Epithelial cell of prostate (primary cell): ENCODE measurements around the gene YBX3.

ENCODE experiments used
- DNase-seq: peaks from one replicate; pipeline ENCODE4 v3.0.0-alpha.2; 2011; ENCODE audit warnings: low read depth, low spot score
- H3K27ac ChIP-seq: fragments of 450-650 bp; 2 replicates; pipeline ENCODE4 v1.5.1; 2017; ENCODE audit warnings: mild to moderate bottlenecking

YBX3 gene

GRCh38 chr12:10673659-10674384, 49.3 kb downstream of the YBX3 start, which contains the start of gene STYK1:
TSS of gene STYK1 (minus strand) at chr12:10674052. CDS start at chr12:10634618, 39,434 bp downstream.
- peak; percentile 50 for DNase-seq
- peak within 1 kb of the TSS; percentile 92 for H3K27ac ChIP-seq

DNA sequence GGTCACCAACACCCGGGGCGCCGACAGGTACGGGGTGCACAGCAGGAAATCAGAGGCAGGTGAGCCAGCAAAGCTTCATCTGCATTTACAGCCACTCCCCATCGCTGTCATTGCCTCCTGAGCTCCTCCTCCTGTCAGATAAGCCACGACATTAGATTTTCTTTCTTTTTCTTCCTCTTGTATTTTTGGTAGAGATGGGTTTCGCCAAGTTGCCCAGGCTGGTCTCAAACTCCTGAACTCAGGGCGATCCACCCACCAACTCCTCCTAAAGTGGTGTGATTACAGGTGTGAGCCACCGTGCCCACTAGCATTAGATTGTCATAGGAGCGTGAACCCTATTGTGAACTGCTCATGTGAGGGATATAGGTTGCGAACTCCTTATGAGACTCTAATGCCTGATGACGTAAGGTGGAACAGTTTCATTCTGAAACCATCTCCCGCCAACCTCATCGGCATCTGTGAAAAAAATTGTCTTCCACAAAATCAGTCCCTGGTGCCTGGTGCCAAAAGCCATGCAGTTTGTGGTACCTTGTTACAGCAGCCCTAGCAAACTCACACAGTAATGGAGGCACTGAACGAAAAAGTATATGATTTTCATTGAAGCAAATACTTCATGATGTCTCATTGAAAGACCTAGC, 50.8 kb downstream of the YBX3 start:
- no peak overlapping the region for H3K27ac ChIP-seq
- DNase-seq: no peak

DNA sequence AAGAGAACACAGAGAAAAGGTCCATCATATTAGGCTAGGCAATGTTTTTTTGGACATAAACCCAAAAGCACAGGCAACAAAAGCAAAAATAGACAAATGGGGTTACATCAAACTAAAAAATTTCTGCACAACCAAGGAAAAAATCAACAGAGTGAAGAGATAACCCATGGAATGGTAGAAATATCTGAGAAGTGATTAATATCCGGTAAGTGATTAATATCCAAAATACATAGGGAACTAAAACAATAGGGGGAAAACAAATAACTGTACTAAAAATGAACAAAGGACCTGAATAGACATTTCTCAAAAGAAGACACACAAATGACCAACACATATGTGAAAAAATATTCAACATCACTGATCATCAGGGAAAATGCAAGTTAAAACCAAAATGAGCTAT, 53.6 kb downstream of the YBX3 start:
- no peak for DNase-seq
- no peak overlapping the region for H3K27ac ChIP-seq

DNA sequence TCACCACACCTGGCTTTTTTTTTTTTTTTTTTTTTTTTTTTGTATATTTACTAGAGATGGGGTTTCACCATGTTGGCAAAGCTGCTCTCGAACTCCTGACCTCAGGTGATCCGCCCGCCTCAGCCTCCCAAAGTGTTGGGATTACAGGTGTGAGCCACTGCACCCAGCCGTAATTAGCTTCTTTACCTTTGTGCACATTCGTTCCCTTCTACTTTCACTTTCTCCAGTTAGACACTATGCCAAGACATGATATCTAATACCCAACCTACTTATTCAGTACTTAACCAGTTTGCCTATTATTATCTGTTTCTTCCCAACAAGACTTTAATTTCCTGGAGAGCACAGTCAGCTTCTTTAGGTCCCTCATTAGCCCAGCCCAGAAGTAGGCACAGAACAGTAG, 54.6 kb downstream of the YBX3 start:
- no peak overlapping the region for H3K27ac ChIP-seq
- no peak for DNase-seq

DNA sequence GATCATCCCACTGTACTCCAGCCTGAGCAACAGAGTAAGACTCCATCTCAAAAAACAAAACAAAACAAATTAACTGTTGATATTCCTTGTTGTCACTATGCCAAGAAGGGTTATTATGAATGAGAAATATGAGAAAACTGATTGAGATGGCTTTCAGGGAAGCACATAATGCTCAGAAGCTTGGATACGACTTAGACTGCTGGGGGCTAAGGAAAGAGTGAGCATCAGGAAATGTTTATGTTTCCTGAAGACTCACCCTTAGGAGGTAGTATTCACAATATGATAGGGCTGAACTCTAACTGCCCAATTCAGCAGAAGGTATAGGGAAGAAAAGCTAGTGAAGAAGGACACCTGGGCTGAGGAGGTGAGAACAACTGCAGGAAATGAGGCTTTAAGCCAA, 55.5 kb downstream of the YBX3 start:
- no peak for DNase-seq
- H3K27ac ChIP-seq: no peak overlapping the region

GRCh38 chr12:10664499-10664898, 58.6 kb downstream of the YBX3 start:
- H3K27ac ChIP-seq: no peak overlapping the region

DNA sequence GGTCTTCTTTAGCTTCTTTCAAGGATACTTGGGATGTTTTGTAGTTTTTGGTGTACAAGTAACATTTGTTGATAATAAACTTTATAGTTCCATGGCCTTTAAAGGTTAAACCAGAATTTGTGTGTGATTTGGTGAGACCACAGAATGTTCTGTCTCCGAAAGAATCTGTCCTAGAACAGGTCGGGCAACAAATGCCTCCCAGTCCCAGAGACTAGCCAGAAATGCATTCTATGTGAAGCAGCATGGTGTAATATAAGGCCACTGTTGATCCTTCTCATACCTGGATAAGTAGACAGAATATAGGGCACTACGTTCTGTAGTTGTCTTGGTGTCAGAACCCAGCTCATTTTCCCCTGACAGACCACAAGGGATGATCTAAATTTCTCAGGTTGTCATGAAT, 59.3 kb downstream of the YBX3 start:
- no peak overlapping the region for H3K27ac ChIP-seq

More at GRCh38 chr12:10664499-10664898, 58.6 kb downstream of the YBX3 start:
- DNase-seq: no peak

GRCh38 chr12:10661338-10661737, 61.8 kb downstream of the YBX3 start:
- H3K27ac ChIP-seq: peak overlapping the region; percentile 38
- DNase-seq: peak; percentile 57

More for the DNA sequence above, 59.3 kb downstream of the YBX3 start:
- DNase-seq: no peak

DNA sequence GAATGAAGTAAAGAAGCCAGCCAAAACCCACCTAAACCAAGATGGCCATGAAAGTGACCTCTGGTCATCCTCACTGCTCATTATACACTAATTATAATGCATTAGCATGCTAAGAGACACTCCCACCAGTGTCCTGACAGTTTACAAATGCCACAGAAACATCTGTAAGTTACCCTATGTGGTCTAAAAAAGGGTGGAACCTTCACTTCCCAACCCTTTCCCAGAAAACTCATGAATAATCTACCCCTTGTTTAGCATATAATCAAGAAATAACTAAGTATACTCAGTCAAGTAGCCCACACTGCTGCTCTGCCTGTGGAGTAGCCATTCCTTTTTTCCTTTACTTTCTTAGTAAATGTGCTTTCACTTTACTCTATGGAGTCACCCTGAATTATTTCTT, 69.1 kb downstream of the YBX3 start:
- no peak overlapping the region for H3K27ac ChIP-seq
- no peak for DNase-seq

- no peak overlapping the region for H3K27ac ChIP-seq
- no peak for DNase-seq
Measured at GRCh38 chr12:10652192-10652591, 70.9 kb downstream of the YBX3 start.
